K562 (cell line): Measurements from ENCODE around the gene URAD. TPM values are rescaled to one million over a fixed set of nuclear protein-coding genes. Genes with fewer than 3 reads are reported as not detected.

Experiments
- ATAC-seq: fragments of 200-7000 bp; cut with Tn5 transposase; 3 replicates; pipeline ENCODE4 v1.9.1; 2020; ENCODE audit warnings: moderate library complexity
- BruUV-seq: library from RNA; stranded (reverse); fragments of 400-500 nt; replicated peaks from 2 replicates; lab custom pipeline; 2021; lab: Mats Ljungman, UMichigan
- CTCF ChIA-PET: fragments of 300-600 bp; formaldehyde crosslinking; extraction: SDS; loops from one replicate; lab custom pipeline; 2021; ENCODE audit warnings: low intra/inter-chr PET ratio; lab: Yijun Ruan, JAX
- POLR2A ChIA-PET: fragments of 300-600, 350-650 bp; sonication (Branson Sonifier 250); formaldehyde crosslinking; extraction: SDS; loops from one replicate; lab custom pipeline; 2021; ENCODE audit warnings: antibody characterized with exemption, inconsistent platforms; lab: Yijun Ruan, JAX
- DNase-seq, 4 experiments: peaks; one replicate each; pipeline versions ENCODE4 v3.0.0 to v3.0.0-alpha.2; 2011 to 2018; ENCODE audit warnings: low spot score in 3 of 4, mixed read lengths in 3 of 4; ENCODE audit errors: extremely low read depth in 1 of 4
- FAIRE-seq: peaks from 2 replicates; lab custom pipeline; 2011; peaks lifted over from hg19 to GRCh38; lab: Jason Lieb, UNC
- H2AFZ ChIP-seq: 2 replicates; pipeline ENCODE4 v1.6.0; 2011; ENCODE audit warnings: low read depth, low read length, control low read depth, inconsistent platforms
- H3K27ac ChIP-seq: fragments of 200-600 bp; 3 replicates; pipeline ENCODE4 v1.8.0; 2011; ENCODE audit warnings: low read depth, mild to moderate bottlenecking, control low read depth, inconsistent platforms, low read length, moderate library complexity, mixed read lengths; ENCODE audit errors: extremely low read depth
- H3K27me3 ChIP-seq, 2 experiments: fragments of 300-600 bp in 1 of 2; 2 replicates in 1 of 2; 3 replicates in 1 of 2; pipeline versions ENCODE4 v1.6.0 to v1.8.0; 2011; ENCODE audit warnings: inconsistent platforms in 2 of 2, low read length in 2 of 2, mild to moderate bottlenecking in 1 of 2, mixed read lengths in 1 of 2, moderate library complexity in 1 of 2; ENCODE audit not compliant: control insufficient read depth in 2 of 2, insufficient read depth in 2 of 2
- H3K36me3 ChIP-seq: fragments of 300-600 bp; 3 replicates; pipeline ENCODE4 v1.8.0; 2011; ENCODE audit warnings: mild to moderate bottlenecking, low read length, inconsistent platforms; ENCODE audit not compliant: control insufficient read depth, insufficient read depth
- H3K4me1 ChIP-seq, 2 experiments: fragments of 200-600 bp in 1 of 2; replicated peaks in 1 of 2; 2 replicates in 1 of 2; 3 replicates in 1 of 2; pipeline versions ENCODE4 v1.5.1 to v1.8.0; 2011; ENCODE audit warnings: inconsistent platforms in 2 of 2, low read length in 2 of 2, mild to moderate bottlenecking in 1 of 2, mixed read lengths in 1 of 2, moderate library complexity in 1 of 2; ENCODE audit not compliant: control insufficient read depth in 2 of 2, insufficient read depth in 2 of 2
- H3K4me2 ChIP-seq: 2 replicates; pipeline ENCODE4 v1.6.1; 2011; ENCODE audit warnings: low read length, control low read depth, inconsistent platforms, mixed read lengths; ENCODE audit not compliant: insufficient read depth
- H3K4me3 ChIP-seq: fragments of 200-600 bp; sonication (generic), shearing (Covaris generic); 2 replicates; pipeline ENCODE4 v1.5.1; 2016; ENCODE audit warnings: control low read depth, inconsistent platforms
- H3K79me2 ChIP-seq: fragments of 200-600 bp; 3 replicates; pipeline ENCODE4 v1.8.0; 2011; ENCODE audit warnings: low read length, inconsistent platforms; ENCODE audit not compliant: control insufficient read depth, insufficient read depth
- H3K9ac ChIP-seq, 2 experiments: 2 replicates each; pipeline versions ENCODE4 v1.6.0 to v1.6.1; 2011; ENCODE audit warnings: low read depth in 2 of 2, low read length in 2 of 2, control low read depth in 1 of 2, inconsistent platforms in 1 of 2, mild to moderate bottlenecking in 1 of 2, mixed read lengths in 1 of 2; ENCODE audit not compliant: insufficient read depth in 1 of 2
- H3K9me1 ChIP-seq: one replicate; pipeline ENCODE4 v1.6.0; 2011; ENCODE audit warnings: inconsistent platforms, mild to moderate bottlenecking, low read length, moderate library complexity; ENCODE audit not compliant: control insufficient read depth, insufficient read depth
- H3K9me3 ChIP-seq: replicated peaks from 2 replicates; pipeline ENCODE4 v1.5.1; 2011; ENCODE audit warnings: low read depth, low read length, inconsistent platforms; ENCODE audit not compliant: control insufficient read depth, insufficient read depth
- H4K20me1 ChIP-seq: replicated peaks from 2 replicates; pipeline ENCODE4 v1.6.1; 2011; ENCODE audit warnings: low read length, inconsistent platforms, mixed read lengths; ENCODE audit not compliant: control insufficient read depth, insufficient read depth
- BCL6 ChIP-seq: fragments of 250-450 bp; sonication (Bioruptor Pico); IDR thresholded peaks from 2 replicates; pipeline ENCODE4 v1.4.0; 2020
- FOXA1 ChIP-seq: fragments of 450-650 bp; IDR thresholded peaks from 2 replicates; pipeline ENCODE4 v1.6.1; 2016; ENCODE audit warnings: mild to moderate bottlenecking, borderline replicate concordance
- MCM2 ChIP-seq: fragments of 450-650 bp; IDR thresholded peaks from 2 replicates; pipeline ENCODE4 v1.6.1; 2017; ENCODE audit warnings: low read depth, mild to moderate bottlenecking
- ZNF282 ChIP-seq: sonication (generic); formaldehyde crosslinking; IDR thresholded peaks from 2 replicates; pipeline ENCODE4 v1.8.1; 2023; ENCODE audit warnings: missing genetic modification reagents
- WGBS: fragments of 100-300 bp; shearing (Covaris generic); methylation state at CpG from one replicate; pipeline ENCODE4 v1.1.6; 2016; ENCODE audit warnings: low coverage, mixed read lengths; ENCODE audit not compliant: insufficient coverage; ENCODE audit errors: missing lambda C conversion rate; 5-methylcytosine and 5-hydroxymethylcytosine counted together
- in situ Hi-C: fragments of 300-500 bp; cut with MboI; formaldehyde crosslinking; loops from 4 replicates; pipeline ENCODE4 v1.15.0; 2018; ENCODE audit warnings: inconsistent platforms, mixed read lengths
- intact Hi-C: fragments of 100-400 bp; cut with micrococcal nuclease; formaldehyde crosslinking; loops from 2 replicates; pipeline ENCODE4 v1.14.2; 2022
- polyA plus RNA-seq, 8 experiments: library from polyadenylated mRNA; depleted of rRNA in 4 of 8; stranded (reverse) in 5 of 8; unstranded in 3 of 8; fragments of >200 nt; fragmentation: Nextera tagmentation in 2 of 8; fragmentation: Illumina TruSeq in 1 of 8; extraction: Ambion mirVana in 2 of 8; extraction: Trizol in 1 of 8; gene quantifications; 2 replicates each; pipeline versions ENCODE4 v1.2.1 to v1.2.3, GENCODE V29; 2011 to 2014; ENCODE audit warnings: inconsistent platforms in 1 of 8, missing spikeins in 1 of 8
- total RNA-seq, 7 experiments: library from RNA; depleted of rRNA in 6 of 7; stranded (reverse); fragments of >200 nt in 6 of 7; fragmentation: Illumina TruSeq in 2 of 7; extraction: Trizol in 2 of 7; gene quantifications; 2 replicates each; pipeline versions ENCODE4 v1.2.1 to v1.2.3, GENCODE V29; 2011 to 2021; ENCODE audit warnings: low replicate concordance in 1 of 7
- TF ChIP-seq, protein P1 (sequence below): fragments of 250-450 bp; sonication (Bioruptor Pico); IDR thresholded peaks from 2 replicates; pipeline ENCODE4 v1.8.0; 2021; ENCODE audit warnings: mild to moderate bottlenecking, moderate library complexity

URAD gene
- total and polyA plus RNA-seq, 9 of the 15 experiments (the other 6 are each of a cell fraction or from before 2014, with no cell fraction given), result not detected

DNA sequence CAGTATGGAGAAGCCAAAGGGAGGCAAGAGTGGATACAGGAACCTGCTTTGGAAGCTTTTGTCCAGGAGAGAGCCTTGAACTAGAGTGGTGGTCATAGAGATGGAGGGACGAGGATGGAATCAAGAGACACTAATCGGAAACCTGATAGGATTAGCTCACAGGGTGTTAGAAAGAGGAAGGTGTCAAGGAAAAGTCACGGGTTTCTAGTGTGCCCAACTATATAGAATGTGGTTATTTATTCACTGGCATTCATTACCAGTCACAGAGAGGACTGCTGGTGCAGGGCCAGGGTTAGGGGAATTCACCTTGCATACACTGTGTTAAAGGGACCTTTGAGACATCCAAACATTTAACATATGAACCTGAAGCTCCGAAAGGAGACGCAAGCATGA lies 43.4 kb upstream of the URAD start:
- H3K9me1 ChIP-seq, result no peaks in the 10 kb centered on the region
- in situ Hi-C loops (no loop called here), intact Hi-C loops (no loop called here)
- no peak for FAIRE-seq
- H3K27me3 ChIP-seq, result peaks cover 7 to 16% of the 10 kb centered on the region in 2 experiments
- H3K9ac ChIP-seq, result no peak overlapping the region
- no peak overlapping the region for H3K4me2 ChIP-seq
- CTCF ChIA-PET, result no interaction called here
- H3K27ac ChIP-seq, result no peak overlapping the region
- H3K36me3 ChIP-seq, result no peaks in the 10 kb centered on the region
- no peaks in the 10 kb centered on the region for H3K9me3 ChIP-seq
- DNase-seq, result no peak
- H3K4me3 ChIP-seq, result no peak overlapping the region
- H4K20me1 ChIP-seq, result no peaks in the 10 kb centered on the region
- POLR2A ChIA-PET, result no interaction called here
- no TSS peak for BruUV-seq
- ATAC-seq, result no peak
- no peaks in the 10 kb centered on the region for H3K79me2 ChIP-seq
- no peak overlapping the region for H2AFZ ChIP-seq
- WGBS, result 0% methylated on average over 5 of the region's 5 CpGs
- TF ChIP-seq, protein P1, sequence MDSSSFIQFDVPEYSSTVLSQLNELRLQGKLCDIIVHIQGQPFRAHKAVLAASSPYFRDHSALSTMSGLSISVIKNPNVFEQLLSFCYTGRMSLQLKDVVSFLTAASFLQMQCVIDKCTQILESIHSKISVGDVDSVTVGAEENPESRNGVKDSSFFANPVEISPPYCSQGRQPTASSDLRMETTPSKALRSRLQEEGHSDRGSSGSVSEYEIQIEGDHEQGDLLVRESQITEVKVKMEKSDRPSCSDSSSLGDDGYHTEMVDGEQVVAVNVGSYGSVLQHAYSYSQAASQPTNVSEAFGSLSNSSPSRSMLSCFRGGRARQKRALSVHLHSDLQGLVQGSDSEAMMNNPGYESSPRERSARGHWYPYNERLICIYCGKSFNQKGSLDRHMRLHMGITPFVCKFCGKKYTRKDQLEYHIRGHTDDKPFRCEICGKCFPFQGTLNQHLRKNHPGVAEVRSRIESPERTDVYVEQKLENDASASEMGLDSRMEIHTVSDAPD (CRISPR knock-in tag), result no peak
- no peak for TF ChIP-seq MCM2
- TF ChIP-seq ZNF282, result no peak
- TF ChIP-seq BCL6 (CRISPR knock-in tag), result no peak
- TF ChIP-seq FOXA1, result no peak
- TF ChIP-seq, all 486 proteins: peak for 0
- no peaks in the 10 kb centered on the region for H3K4me1 ChIP-seq
